Prostate gland (tissue), 2 donors: Measurements from ENCODE around the gene TNXB. TPM values are rescaled to one million over a fixed set of nuclear protein-coding genes. Genes with fewer than 3 reads are reported as not detected.
A peak's percentile ranks its signal among the peaks of the same experiment; 100 is the strongest.
"Not testable (repeated sequence)": the region's sequence is repeated elsewhere in the genome, so short reads cannot be mapped to it uniquely, and the experiment has no call there.

ENCODE experiments used
- DNase-seq: peaks from one replicate; pipeline ENCODE4 v3.0.0-alpha.2; 2019; ENCODE audit warnings: low spot score
- H3K27ac ChIP-seq, 2 donors: fragments of 200-600 bp; sonication (generic); 2 replicates each; pipeline ENCODE4 v1.5.1; 2017 to 2019
- H3K27me3 ChIP-seq: fragments of 200-600 bp; sonication (generic); replicated peaks from 2 replicates; pipeline ENCODE4 v1.5.1; 2019; ENCODE audit not compliant: insufficient read depth
- H3K36me3 ChIP-seq, 2 donors: fragments of 200-600 bp; sonication (generic); 1 replicate in 1 of 2; 2 replicates in 1 of 2; pipeline versions ENCODE4 v1.5.1 to v1.8.1; 2017 to 2019
- H3K4me1 ChIP-seq: fragments of 200-600 bp; sonication (generic); replicated peaks from 2 replicates; pipeline ENCODE4 v1.5.1; 2019
- H3K4me3 ChIP-seq, 2 donors: fragments of 200-600 bp; sonication (generic); 2 replicates each; pipeline ENCODE4 v1.5.1; 2017 to 2019
- H3K9me3 ChIP-seq: fragments of 200-600 bp; sonication (generic); 2 replicates; pipeline ENCODE4 v1.5.1; 2017
- CTCF ChIP-seq, 4 experiments: fragments of 200-600 bp in 2 of 4; fragments of 450-650 bp in 2 of 4; sonication (generic) in 2 of 4; IDR thresholded peaks; 1 replicate in 3 of 4; 2 replicates in 1 of 4; pipeline ENCODE4 v1.5.1; 2016 to 2019; ENCODE audit warnings: antibody characterized with exemption in 4 of 4, mild to moderate bottlenecking in 2 of 4, moderate library complexity in 2 of 4
- POLR2A ChIP-seq: fragments of 450-650 bp; IDR thresholded peaks from one replicate; pipeline ENCODE4 v1.6.1; 2016; ENCODE audit warnings: antibody characterized with exemption, mild to moderate bottlenecking
- POLR2AphosphoS5 ChIP-seq: sonication (generic); formaldehyde crosslinking; IDR thresholded peaks from one replicate; pipeline ENCODE4 v1.6.1; 2017; ENCODE audit warnings: antibody characterized with exemption
- WGBS: methylation state at CpG from one replicate; pipeline ENCODE4 v1.1.5; 2018; 5-methylcytosine and 5-hydroxymethylcytosine counted together
- intact Hi-C: fragments of 100-400 bp; cut with DNase I; formaldehyde crosslinking; loops from one replicate; pipeline ENCODE4 v1.14.2; 2022
- total RNA-seq, 2 donors: library from RNA; depleted of rRNA; stranded (reverse); fragments of >200 nt; gene quantifications; one replicate each; pipeline ENCODE4 v1.1.0, GENCODE V29; 2016

TNXB gene
- total RNA-seq, 2 donors from 2014 or later = 18.5 to 29.1 TPM

GRCh38 chr6:32108094-32108627, 977 bp downstream of the TNXB start:
- Histone ChIP-seq H3K4me1 (peaks cover 12% of the 10 kb centered on the region), H3K27me3 (no peaks in the 10 kb centered on the region), H3K9me3 (no peaks in the 10 kb centered on the region), H3K27ac (peak overlapping the region; percentile 32 to 35), H3K4me3 (no peak overlapping the region), H3K36me3 (no peaks in the 10 kb centered on the region)
- 3% methylated on average over 14 of the region's 15 CpGs for WGBS
- TF ChIP-seq POLR2A (no peak), POLR2AphosphoS5 (peak; percentile 16), CTCF (IDR thresholded peaks at IDR 0.05) (no peak)
- intact Hi-C loops = no loop called here
- DNase-seq = no peak

- no peak overlapping the region for H3K4me3 ChIP-seq
- H3K27ac ChIP-seq = peak overlapping the region; percentile 32 to 35
- no peak for TF ChIP-seq CTCF (IDR thresholded peaks at IDR 0.05)
- no peak for TF ChIP-seq POLR2AphosphoS5
- TF ChIP-seq POLR2A = no peak
- no peak for DNase-seq
- 69% methylated on average over 1 of the region's 1 CpG for WGBS
- H3K4me1 ChIP-seq = peaks cover 12% of the 10 kb centered on the region
- intact Hi-C loops = no loop called here
- H3K27me3 ChIP-seq = no peaks in the 10 kb centered on the region
- H3K36me3 ChIP-seq = no peaks in the 10 kb centered on the region
- no peaks in the 10 kb centered on the region for H3K9me3 ChIP-seq
These were observed 1.7 kb downstream of the TNXB start for GRCh38 chr6:32107406-32107805.

GRCh38 chr6:32105433-32105832, 3.7 kb downstream of the TNXB start:
- H3K27ac ChIP-seq = no peak overlapping the region
- H3K4me3 ChIP-seq = no peak overlapping the region
- intact Hi-C loops = no loop called here
- no peak for DNase-seq
- TF ChIP-seq CTCF (IDR thresholded peaks at IDR 0.05) (no peak), POLR2AphosphoS5 (no peak), POLR2A (no peak)
- H3K27me3 ChIP-seq = no peaks in the 10 kb centered on the region
- no peaks in the 10 kb centered on the region for H3K36me3 ChIP-seq
- 77% methylated on average over 4 of the region's 4 CpGs for WGBS
- H3K9me3 ChIP-seq = no peaks in the 10 kb centered on the region
- H3K4me1 ChIP-seq = peaks cover 12% of the 10 kb centered on the region

- intact Hi-C loops = no loop called here
- Histone ChIP-seq H3K27me3 (no peaks in the 10 kb centered on the region), H3K36me3 (no peaks in the 10 kb centered on the region), H3K4me1 (no peaks in the 10 kb centered on the region), H3K4me3 (no peak overlapping the region), H3K27ac (no peak overlapping the region), H3K9me3 (no peaks in the 10 kb centered on the region)
- no peak for DNase-seq
- 96% methylated on average over 3 of the region's 3 CpGs for WGBS
- TF ChIP-seq CTCF (IDR thresholded peaks at IDR 0.05) (no peak), POLR2A (no peak), POLR2AphosphoS5 (no peak)
These were observed 6.9 kb downstream of the TNXB start for GRCh38 chr6:32102255-32102654.

- H3K9me3 ChIP-seq, DNase-seq, H3K4me3 ChIP-seq, H3K27me3 ChIP-seq, H3K36me3 ChIP-seq, H3K4me1 ChIP-seq, H3K27ac ChIP-seq, intact Hi-C loops: not testable (repeated sequence)
- WGBS = 94% methylated on average over 8 of the region's 8 CpGs
These were observed 8.9 kb downstream of the TNXB start for GRCh38 chr6:32100251-32100650.
